ENCODE measurements around the gene UCHL5.
"Not testable (repeated sequence)": the region's sequence is repeated elsewhere in the genome, so short reads cannot be mapped to it uniquely, and the experiment has no call there.

The UCHL5 gene

DNA sequence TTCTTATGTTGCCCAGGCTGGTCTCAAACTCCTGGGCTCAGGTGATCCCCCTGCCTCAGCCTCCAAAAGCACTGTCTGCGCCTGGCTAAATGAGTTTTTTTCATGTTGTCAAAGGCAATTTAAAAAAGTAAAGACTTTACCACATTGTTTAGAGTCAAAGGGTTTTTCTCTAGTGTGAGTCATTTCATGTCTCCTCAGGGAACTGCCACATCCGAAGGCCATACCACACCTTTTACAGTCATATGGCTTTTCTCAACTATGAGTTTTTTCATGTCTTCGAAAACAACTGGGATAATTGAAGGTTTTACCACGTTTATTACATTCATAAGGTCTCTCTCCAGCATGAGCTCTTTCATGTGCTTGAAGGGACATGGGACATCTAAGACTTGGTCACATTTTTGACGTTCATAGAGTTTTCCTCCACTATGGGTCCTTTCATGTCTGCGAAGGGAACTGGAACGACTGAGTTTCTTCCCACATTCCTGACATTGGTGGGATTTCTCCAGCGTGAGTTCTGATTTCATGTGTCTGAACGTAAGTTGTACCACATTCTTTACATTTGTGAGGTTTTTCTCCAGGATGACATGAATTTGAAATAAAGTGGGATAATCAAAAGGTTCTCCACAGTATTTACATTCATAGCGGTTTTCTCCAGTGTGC is 65.6 kb downstream of the UCHL5 start:
- TF ChIP-seq, protein P1, sequence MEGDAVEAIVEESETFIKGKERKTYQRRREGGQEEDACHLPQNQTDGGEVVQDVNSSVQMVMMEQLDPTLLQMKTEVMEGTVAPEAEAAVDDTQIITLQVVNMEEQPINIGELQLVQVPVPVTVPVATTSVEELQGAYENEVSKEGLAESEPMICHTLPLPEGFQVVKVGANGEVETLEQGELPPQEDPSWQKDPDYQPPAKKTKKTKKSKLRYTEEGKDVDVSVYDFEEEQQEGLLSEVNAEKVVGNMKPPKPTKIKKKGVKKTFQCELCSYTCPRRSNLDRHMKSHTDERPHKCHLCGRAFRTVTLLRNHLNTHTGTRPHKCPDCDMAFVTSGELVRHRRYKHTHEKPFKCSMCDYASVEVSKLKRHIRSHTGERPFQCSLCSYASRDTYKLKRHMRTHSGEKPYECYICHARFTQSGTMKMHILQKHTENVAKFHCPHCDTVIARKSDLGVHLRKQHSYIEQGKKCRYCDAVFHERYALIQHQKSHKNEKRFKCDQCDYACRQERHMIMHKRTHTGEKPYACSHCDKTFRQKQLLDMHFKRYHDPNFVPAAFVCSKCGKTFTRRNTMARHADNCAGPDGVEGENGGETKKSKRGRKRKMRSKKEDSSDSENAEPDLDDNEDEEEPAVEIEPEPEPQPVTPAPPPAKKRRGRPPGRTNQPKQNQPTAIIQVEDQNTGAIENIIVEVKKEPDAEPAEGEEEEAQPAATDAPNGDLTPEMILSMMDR (IDR thresholded peaks at IDR 0.05) = no peak

DNA sequence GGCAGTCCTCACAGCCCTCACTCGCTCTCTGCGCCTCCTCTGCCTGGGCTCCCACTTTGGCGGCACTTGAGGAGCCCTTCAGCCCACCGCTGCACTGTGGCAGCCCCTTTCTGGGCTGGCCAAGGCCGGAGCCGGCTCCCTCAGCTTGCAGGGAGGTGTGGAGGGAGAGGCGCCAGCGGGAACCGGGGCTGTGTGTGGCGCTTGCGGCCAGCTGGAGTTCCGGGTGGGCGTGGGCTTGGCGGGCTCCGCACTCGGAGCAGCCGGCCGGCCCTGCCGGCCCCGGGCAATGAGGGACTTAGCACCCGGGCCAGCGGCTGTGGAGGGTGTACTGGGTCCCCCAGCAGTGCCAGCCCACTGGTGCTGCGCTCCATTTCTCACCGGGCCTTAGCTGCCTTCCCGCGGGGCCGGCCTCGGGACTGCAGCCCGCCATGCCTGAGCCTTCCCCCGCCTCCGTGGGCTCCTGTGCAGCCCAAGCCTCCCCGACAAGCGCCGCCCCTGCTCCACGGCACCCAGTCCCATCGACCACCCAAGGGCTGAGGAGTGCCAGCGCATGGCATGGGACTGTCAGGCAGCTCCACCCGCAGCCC is 72.3 kb downstream of the UCHL5 start:
- H3K4me3 ChIP-seq (ENCODE audit: low read depth in 1 of 2, low read length in 1 of 2); H3K27ac ChIP-seq; H3K9me3 ChIP-seq; H3K27me3 ChIP-seq; H3K36me3 ChIP-seq: not testable (repeated sequence)
- H3K4me1 ChIP-seq (ENCODE audit: control insufficient read depth in 1 of 2, insufficient read depth in 1 of 2, low read depth in 1 of 2, low read length in 1 of 2) = peaks cover 25 to 27% of the 10 kb centered on the region in 2 experiments

More for the DNA sequence above, 65.6 kb downstream of the UCHL5 start:
- Histone ChIP-seq H3K27me3 (no peaks in the 10 kb centered on the region), H3K27ac (no peak overlapping the region), H3K4me1 (ENCODE audit: control insufficient read depth in 1 of 2, insufficient read depth in 1 of 2, low read depth in 1 of 2, low read length in 1 of 2) (peaks cover 10 to 13% of the 10 kb centered on the region in 2 experiments), H3K9me3 (no peaks in the 10 kb centered on the region), H3K36me3 (no peaks in the 10 kb centered on the region), H3K4me3 (ENCODE audit: low read depth in 1 of 2, low read length in 1 of 2) (no peak overlapping the region)

DNA sequence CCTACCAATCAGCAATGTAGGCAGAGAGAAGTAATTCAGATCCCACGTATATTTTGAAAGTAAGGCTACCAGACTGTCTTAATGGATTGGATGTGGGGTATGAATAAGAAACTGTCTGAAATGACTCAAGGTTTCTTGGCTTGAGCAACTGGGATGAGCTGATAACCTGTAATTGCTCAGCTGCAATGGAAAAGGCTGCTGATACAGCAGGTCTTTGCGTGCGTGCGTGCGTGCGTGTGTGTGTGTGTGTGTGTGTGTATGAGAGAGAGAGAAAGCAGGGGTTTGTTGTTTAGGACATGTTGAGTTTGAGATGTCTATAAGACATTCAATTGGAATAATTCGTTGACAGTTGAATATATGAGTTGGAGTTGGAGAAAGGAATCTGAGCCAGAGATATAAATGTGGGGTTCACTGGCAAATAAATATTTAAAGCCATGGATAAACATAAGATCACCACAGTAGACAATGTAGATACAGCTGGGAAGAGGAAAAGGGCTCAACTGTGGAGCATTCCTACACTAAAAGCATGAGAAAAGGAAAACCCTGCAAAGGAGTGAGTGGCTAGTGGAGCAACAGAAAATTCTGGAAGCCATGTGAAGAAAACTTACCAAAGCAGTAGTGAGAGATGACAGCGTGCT is 72.9 kb downstream of the UCHL5 start:
- TF ChIP-seq, protein P1 (IDR thresholded peaks at IDR 0.05) = no peak
- Histone ChIP-seq H3K36me3 (no peaks in the 10 kb centered on the region), H3K4me1 (ENCODE audit: control insufficient read depth in 1 of 2, insufficient read depth in 1 of 2, low read depth in 1 of 2, low read length in 1 of 2) (peaks cover 25 to 27% of the 10 kb centered on the region in 2 experiments), H3K27me3 (no peaks in the 10 kb centered on the region), H3K4me3 (ENCODE audit: low read depth in 1 of 2, low read length in 1 of 2) (no peak overlapping the region), H3K27ac (no peak overlapping the region), H3K9me3 (no peaks in the 10 kb centered on the region)

DNA sequence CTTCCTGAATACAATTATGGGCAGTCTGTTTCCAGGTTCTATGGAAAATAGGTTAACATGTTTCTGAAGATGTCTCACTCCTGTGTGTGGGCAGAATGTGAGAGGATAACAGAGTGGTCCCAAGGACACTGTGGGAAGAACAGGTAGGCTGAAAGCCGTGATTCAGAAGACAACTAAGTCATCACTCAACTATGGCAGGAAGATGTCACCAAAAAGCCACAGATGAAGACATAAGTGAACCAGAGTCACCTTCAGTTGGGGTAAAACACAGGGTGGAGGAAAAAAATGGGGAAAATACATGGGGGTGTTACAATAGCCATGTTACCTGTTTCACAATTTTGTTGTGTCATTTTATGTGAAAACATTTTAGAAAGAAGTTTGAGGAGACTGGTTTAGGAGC is 75.1 kb downstream of the UCHL5 start:
- no peaks in the 10 kb centered on the region for H3K27me3 ChIP-seq
- peak overlapping the region; percentile 92 for H3K27ac ChIP-seq
- TF ChIP-seq, protein P1 (IDR thresholded peaks at IDR 0.05) = no peak
- H3K4me1 ChIP-seq (ENCODE audit: control insufficient read depth in 1 of 2, insufficient read depth in 1 of 2, low read depth in 1 of 2, low read length in 1 of 2) = peaks cover 25 to 27% of the 10 kb centered on the region in 2 experiments
- H3K4me3 ChIP-seq (ENCODE audit: low read depth in 1 of 2, low read length in 1 of 2) = peak overlapping the region in 1 of 2 experiments; percentile 5
- no peaks in the 10 kb centered on the region for H3K9me3 ChIP-seq
- H3K36me3 ChIP-seq = no peaks in the 10 kb centered on the region

DNA sequence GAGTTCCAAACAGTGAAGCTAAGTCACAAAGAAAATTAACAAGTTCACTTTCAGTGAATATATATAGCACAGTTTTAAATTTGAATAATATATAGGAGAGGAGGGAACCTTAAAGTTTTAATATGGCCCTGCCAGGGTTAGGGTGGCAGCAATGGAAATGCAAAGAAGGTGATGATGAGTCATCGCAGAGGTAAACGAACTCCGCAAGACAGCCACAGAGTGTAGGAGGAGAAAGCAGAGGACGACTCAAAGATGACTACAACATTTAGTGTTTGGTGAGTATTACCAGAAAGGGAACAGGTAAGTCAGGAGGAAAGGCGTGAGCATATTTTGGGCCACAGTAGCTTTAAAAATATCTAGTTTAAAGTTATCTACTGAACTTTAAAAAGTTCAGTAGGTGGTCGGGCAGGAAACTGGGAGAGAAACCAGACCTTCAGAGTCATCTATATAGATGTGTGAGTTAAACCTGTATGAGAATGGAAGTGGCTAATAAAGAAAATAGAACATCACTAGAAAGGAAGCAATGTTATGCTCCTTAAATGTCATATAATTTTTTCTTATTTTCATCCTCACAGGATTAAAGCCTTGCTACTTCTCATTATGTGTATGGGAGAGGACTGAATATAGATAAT is 75.7 kb downstream of the UCHL5 start:
- Histone ChIP-seq H3K4me3 (ENCODE audit: low read depth in 1 of 2, low read length in 1 of 2) (no peak overlapping the region), H3K4me1 (ENCODE audit: control insufficient read depth in 1 of 2, insufficient read depth in 1 of 2, low read depth in 1 of 2, low read length in 1 of 2) (peaks cover 25 to 27% of the 10 kb centered on the region in 2 experiments), H3K9me3 (no peaks in the 10 kb centered on the region), H3K27me3 (no peaks in the 10 kb centered on the region), H3K36me3 (no peaks in the 10 kb centered on the region), H3K27ac (peak overlapping the region; percentile 92)
- TF ChIP-seq, protein P1 (IDR thresholded peaks at IDR 0.05) = no peak

Data from neutrophil (primary cell).